ENCODE results near the gene ITPR3. TPM values are rescaled to one million over a fixed set of nuclear protein-coding genes. Genes with fewer than 3 reads are reported as not detected.

ITPR3 gene
- total RNA-seq, 1 experiment from 2014 or later, result 143 TPM

DNA sequence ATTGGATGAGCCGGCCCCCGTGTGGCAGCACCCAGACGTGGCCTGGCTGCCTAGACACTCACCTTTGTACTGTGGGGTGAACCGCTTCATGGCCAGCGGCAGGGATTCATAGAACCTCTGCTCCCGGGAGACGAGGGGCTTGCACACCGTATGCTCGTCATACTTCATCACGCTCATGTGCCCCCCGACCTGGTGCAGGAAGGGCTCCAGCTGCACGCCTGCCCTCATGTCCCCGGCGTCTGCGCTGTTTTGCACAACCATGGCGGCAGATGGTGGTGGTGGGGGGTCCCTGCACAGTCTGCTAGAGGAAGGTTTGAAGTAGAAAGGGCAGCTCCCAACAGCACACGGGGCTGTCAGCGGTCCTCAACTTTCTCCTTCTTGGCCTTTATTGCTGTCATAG is 114.1 kb downstream of the ITPR3 start:
- no peak overlapping the region for H3K27ac Mint-ChIP-seq (ENCODE audit: unreplicated experiment)
- H3K9me3 Mint-ChIP-seq (ENCODE audit: low read depth, unreplicated experiment), result no peaks in the 10 kb centered on the region
- no peaks in the 10 kb centered on the region for H3K27me3 Mint-ChIP-seq (ENCODE audit: unreplicated experiment)
- intact Hi-C loops (cut with micrococcal nuclease; ENCODE audit: unreplicated experiment), result no loop called here
- peaks cover 37% of the 10 kb centered on the region for H3K4me1 Mint-ChIP-seq (ENCODE audit: low read depth, unreplicated experiment)
- BruUV-seq (replicated peaks), result no TSS peak
- no peak overlapping the region for H3K4me3 Mint-ChIP-seq (ENCODE audit: low read depth, unreplicated experiment)
- CTCF ChIA-PET, result interaction anchor here (1.1 kb wide), 1 partner anchor 9 kb away, joined by 6 read pairs; no protein-coding TSS in a partner anchor
- no peak for DNase-seq
- H3K36me3 Mint-ChIP-seq (ENCODE audit: insufficient read depth, unreplicated experiment), result no peaks in the 10 kb centered on the region
- no peak for TF ChIP-seq CTCF (IDR thresholded peaks at IDR 0.05; ENCODE audit: unreplicated experiment)

DNA sequence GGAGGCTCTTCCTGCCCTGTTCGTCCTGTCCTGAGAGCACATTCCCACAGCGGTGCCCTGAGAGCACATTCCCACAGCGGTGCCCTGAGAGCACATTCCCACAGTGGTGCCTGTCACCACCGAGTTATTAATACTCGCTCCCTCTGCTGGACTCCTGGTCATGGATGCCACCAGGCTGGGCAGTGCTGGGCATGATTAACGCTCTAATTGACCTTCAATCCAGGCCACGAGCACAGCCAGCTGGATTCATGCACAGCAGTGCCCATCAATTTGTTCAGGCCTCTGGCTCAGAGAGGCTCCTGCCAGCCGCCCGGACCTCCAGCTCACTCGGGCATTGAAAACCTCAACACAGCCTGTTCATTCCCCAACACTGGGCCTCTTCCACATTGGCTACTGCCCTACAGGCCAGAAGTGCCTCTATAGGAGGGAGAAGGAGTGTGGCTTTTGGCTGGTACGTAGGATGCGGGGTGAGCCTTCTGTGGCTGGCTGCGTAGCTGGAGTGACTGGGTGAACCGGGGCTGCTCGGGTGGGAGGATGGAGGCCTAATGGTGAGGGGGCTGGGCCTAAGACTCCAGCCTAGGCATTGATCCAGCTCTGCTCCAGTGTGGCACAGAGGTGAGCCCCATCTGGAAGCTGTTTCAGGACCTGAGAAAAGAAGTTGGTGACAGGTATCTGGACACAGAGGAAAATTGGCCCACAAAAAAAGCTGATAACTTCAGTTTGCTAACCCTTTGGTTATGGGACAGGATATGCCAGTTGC is 116.3 kb downstream of the ITPR3 start:
- CTCF ChIA-PET, result no interaction called here
- H3K27ac Mint-ChIP-seq (ENCODE audit: unreplicated experiment), result peak overlapping the region; percentile 8

DNA sequence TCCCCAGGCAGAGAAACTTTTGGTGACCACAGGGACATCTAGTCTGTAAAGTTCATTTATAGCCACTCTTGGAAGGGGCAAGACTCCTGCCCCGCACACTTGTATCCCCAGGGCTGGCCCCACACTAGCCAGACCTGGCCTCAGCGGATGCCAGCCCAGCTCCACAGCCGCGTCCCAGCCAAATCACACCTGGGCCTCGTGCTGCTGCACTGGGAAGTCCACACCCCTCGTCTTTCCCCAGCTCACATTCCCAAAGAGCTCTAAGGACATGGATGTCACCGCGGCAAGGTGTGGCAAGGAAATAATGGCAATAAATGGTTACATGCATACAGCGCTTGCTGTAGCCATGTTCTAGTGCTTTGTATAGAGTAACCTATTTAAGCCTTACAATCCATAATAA is 117.0 kb downstream of the ITPR3 start:
- Mint-ChIP-seq H3K27me3 (ENCODE audit: unreplicated experiment) (no peaks in the 10 kb centered on the region), H3K9me3 (ENCODE audit: low read depth, unreplicated experiment) (no peaks in the 10 kb centered on the region), H3K4me1 (ENCODE audit: low read depth, unreplicated experiment) (peaks cover 20% of the 10 kb centered on the region), H3K4me3 (ENCODE audit: low read depth, unreplicated experiment) (no peak overlapping the region), H3K36me3 (ENCODE audit: insufficient read depth, unreplicated experiment) (no peaks in the 10 kb centered on the region), H3K27ac (ENCODE audit: unreplicated experiment) (no peak overlapping the region)
- CTCF ChIA-PET, result no interaction called here
- BruUV-seq (replicated peaks), result no TSS peak
- no peak for DNase-seq
- no peak for TF ChIP-seq CTCF (IDR thresholded peaks at IDR 0.05; ENCODE audit: unreplicated experiment)
- intact Hi-C loops (cut with micrococcal nuclease; ENCODE audit: unreplicated experiment), result no loop called here

More for the DNA sequence above, 116.3 kb downstream of the ITPR3 start:
- Mint-ChIP-seq H3K27me3 (ENCODE audit: unreplicated experiment) (no peaks in the 10 kb centered on the region), H3K36me3 (ENCODE audit: insufficient read depth, unreplicated experiment) (no peaks in the 10 kb centered on the region), H3K4me3 (ENCODE audit: low read depth, unreplicated experiment) (no peak overlapping the region), H3K4me1 (ENCODE audit: low read depth, unreplicated experiment) (peaks cover 20% of the 10 kb centered on the region), H3K9me3 (ENCODE audit: low read depth, unreplicated experiment) (no peaks in the 10 kb centered on the region)
- no peak for DNase-seq
- intact Hi-C loops (cut with micrococcal nuclease; ENCODE audit: unreplicated experiment), result no loop called here
- no peak for TF ChIP-seq CTCF (IDR thresholded peaks at IDR 0.05; ENCODE audit: unreplicated experiment)
- no TSS peak for BruUV-seq (replicated peaks)

GRCh38 chr6:33738879-33739278 is 117.8 kb downstream of the ITPR3 start:
- CTCF ChIA-PET, result interaction anchor here (1.1 kb wide), 1 partner anchor 317 kb away, joined by 3 read pairs; no protein-coding TSS in a partner anchor
- no peak for TF ChIP-seq CTCF (IDR thresholded peaks at IDR 0.05; ENCODE audit: unreplicated experiment)
- Mint-ChIP-seq H3K27ac (ENCODE audit: unreplicated experiment) (no peak overlapping the region), H3K4me3 (ENCODE audit: low read depth, unreplicated experiment) (no peak overlapping the region), H3K9me3 (ENCODE audit: low read depth, unreplicated experiment) (no peaks in the 10 kb centered on the region), H3K27me3 (ENCODE audit: unreplicated experiment) (no peaks in the 10 kb centered on the region), H3K4me1 (ENCODE audit: low read depth, unreplicated experiment) (peaks cover 24% of the 10 kb centered on the region), H3K36me3 (ENCODE audit: insufficient read depth, unreplicated experiment) (no peaks in the 10 kb centered on the region)
- no TSS peak for BruUV-seq (replicated peaks)
- DNase-seq, result no peak
- intact Hi-C loops (cut with micrococcal nuclease; ENCODE audit: unreplicated experiment), result no loop called here
